ENCODE data around the gene PAH. TPM values are rescaled to one million over a fixed set of nuclear protein-coding genes. Genes with fewer than 3 reads are reported as not detected.

The PAH gene
- total and polyA plus RNA-seq, 2 of the 13 experiments (the other 11 are each of a cell fraction or from before 2014, with no cell fraction given), result 192 to 451 TPM

DNA sequence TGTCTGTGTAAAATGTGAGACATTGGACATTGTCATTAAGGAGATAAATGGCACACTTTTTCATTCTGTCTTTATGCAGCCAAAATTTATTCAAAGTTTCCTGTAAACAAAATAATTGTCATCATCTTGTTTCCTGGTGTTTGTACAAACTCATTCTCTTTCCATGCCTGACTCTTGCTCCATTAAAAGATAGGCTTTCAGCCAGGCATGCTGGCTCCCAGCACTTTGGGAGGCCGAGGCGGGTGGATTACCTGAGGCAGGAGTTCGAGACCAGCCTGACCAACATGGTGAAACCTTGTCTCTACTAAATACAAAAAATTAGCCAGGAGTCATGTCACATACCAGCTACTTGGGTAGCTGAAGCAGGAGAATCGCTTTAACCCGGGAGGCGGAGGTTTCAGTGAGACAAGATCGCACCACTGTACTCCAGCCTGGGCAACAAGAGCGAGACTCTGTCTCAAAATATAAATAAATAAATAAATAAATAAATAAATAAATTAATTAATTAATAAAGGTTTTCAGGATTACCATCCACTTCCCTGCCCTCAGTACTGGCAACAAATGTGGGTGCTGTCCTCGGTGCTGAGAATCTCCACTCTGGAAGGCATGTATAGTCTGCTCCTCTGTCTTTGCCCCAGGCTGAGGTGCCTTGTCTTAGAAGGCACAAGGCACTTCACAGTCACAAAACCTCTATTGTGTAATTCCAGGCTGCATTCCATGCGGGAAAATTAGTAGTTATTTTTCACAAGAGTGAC is 83.2 kb downstream of the PAH start (continued):
- TF ChIP-seq HNF1A (IDR thresholded peaks at IDR 0.05; ENCODE audit: low read depth) (no peak), HNF1A (CRISPR knock-in tag; IDR thresholded peaks at IDR 0.05; ENCODE audit: borderline replicate concordance) (no peak), SALL1 (CRISPR knock-in tag; IDR thresholded peaks at IDR 0.05) (0 out of 2 replicates have a peak, but pooled peaks have one; percentile 12), ZNF253 (CRISPR knock-in tag; IDR thresholded peaks at IDR 0.05; ENCODE audit: borderline replicate concordance) (no peak), STAG1 (CRISPR knock-in tag; IDR thresholded peaks at IDR 0.05) (no peak), KAT2B (IDR thresholded peaks at IDR 0.05; ENCODE audit: borderline replicate concordance, low read depth, low read length) (no peak), CBX2 (IDR thresholded peaks at IDR 0.05; ENCODE audit: low read depth, low read length) (no peak), CBX2 (CRISPR knock-in tag; IDR thresholded peaks at IDR 0.05; ENCODE audit: low read depth) (no peak), SAP130 (CRISPR knock-in tag; IDR thresholded peaks at IDR 0.05; ENCODE audit: low read depth) (peak; percentile 39; the same call in 1 of the 2 replicates), ATF7-NPFF (CRISPR knock-in tag; IDR thresholded peaks at IDR 0.05; ENCODE audit: low read depth) (no peak), ZBTB21 (CRISPR knock-in tag; IDR thresholded peaks at IDR 0.05) (no peak), NCOA2 (CRISPR knock-in tag; IDR thresholded peaks at IDR 0.05) (0 out of 2 replicates have a peak, but pooled peaks have one; percentile 10), GATAD1 (CRISPR knock-in tag; IDR thresholded peaks at IDR 0.05) (no peak), TFDP1 (CRISPR knock-in tag; IDR thresholded peaks at IDR 0.05; ENCODE audit: borderline replicate concordance) (no peak)
- TF ChIP-seq, protein P1, sequence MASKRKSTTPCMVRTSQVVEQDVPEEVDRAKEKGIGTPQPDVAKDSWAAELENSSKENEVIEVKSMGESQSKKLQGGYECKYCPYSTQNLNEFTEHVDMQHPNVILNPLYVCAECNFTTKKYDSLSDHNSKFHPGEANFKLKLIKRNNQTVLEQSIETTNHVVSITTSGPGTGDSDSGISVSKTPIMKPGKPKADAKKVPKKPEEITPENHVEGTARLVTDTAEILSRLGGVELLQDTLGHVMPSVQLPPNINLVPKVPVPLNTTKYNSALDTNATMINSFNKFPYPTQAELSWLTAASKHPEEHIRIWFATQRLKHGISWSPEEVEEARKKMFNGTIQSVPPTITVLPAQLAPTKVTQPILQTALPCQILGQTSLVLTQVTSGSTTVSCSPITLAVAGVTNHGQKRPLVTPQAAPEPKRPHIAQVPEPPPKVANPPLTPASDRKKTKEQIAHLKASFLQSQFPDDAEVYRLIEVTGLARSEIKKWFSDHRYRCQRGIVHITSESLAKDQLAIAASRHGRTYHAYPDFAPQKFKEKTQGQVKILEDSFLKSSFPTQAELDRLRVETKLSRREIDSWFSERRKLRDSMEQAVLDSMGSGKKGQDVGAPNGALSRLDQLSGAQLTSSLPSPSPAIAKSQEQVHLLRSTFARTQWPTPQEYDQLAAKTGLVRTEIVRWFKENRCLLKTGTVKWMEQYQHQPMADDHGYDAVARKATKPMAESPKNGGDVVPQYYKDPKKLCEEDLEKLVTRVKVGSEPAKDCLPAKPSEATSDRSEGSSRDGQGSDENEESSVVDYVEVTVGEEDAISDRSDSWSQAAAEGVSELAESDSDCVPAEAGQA (IDR thresholded peaks at IDR 0.05; ENCODE audit: low read depth), result no peak
- TF ChIP-seq, protein P1 (CRISPR knock-in tag; IDR thresholded peaks at IDR 0.05; ENCODE audit: borderline replicate concordance), result no peak
- TF ChIP-seq, protein P2, sequence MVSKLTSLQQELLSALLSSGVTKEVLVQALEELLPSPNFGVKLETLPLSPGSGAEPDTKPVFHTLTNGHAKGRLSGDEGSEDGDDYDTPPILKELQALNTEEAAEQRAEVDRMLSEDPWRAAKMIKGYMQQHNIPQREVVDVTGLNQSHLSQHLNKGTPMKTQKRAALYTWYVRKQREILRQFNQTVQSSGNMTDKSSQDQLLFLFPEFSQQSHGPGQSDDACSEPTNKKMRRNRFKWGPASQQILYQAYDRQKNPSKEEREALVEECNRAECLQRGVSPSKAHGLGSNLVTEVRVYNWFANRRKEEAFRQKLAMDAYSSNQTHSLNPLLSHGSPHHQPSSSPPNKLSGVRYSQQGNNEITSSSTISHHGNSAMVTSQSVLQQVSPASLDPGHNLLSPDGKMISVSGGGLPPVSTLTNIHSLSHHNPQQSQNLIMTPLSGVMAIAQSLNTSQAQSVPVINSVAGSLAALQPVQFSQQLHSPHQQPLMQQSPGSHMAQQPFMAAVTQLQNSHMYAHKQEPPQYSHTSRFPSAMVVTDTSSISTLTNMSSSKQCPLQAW (CRISPR knock-in tag; IDR thresholded peaks at IDR 0.05), result no peak

Data from HepG2 (cell line).